Endothelial cell of umbilical vein (primary cell): ENCODE measurements around the gene RELN. TPM values are rescaled to one million over a fixed set of nuclear protein-coding genes. Genes with fewer than 3 reads are reported as not detected.

ENCODE experiments used
- BruUV-seq: library from RNA; stranded (reverse); fragments of 400-500 nt; replicated peaks from 2 replicates; lab custom pipeline; 2021; lab: Mats Ljungman, UMichigan
- CTCF ChIA-PET: fragments of 300-600, 350-600 bp; sonication (Branson Sonifier 250); formaldehyde crosslinking; loops from one replicate; lab custom pipeline; 2021; ENCODE audit warnings: antibody characterized with exemption, inconsistent platforms; lab: Charles Lee
- POLR2A ChIA-PET: fragments of 300-600, 350-600 bp; sonication (Branson Sonifier 250); formaldehyde crosslinking; loops from one replicate; lab custom pipeline; 2021; ENCODE audit warnings: antibody characterized with exemption, inconsistent platforms; lab: Charles Lee
- DNase-seq: peaks from one replicate; pipeline ENCODE4 v3.0.0-alpha.2; 2011; ENCODE audit warnings: low read depth, low spot score
- FAIRE-seq: peaks from 2 replicates; lab custom pipeline; 2011; peaks lifted over from hg19 to GRCh38; lab: Jason Lieb, UNC
- H2AFZ ChIP-seq: 2 replicates; pipeline ENCODE4 v1.6.0; 2012; ENCODE audit warnings: low read depth, low read length, control low read depth, inconsistent platforms
- H3K27ac ChIP-seq: 2 replicates; pipeline ENCODE4 v1.5.1; 2011; ENCODE audit warnings: low read depth, mild to moderate bottlenecking, control low read depth, low read length, moderate library complexity; ENCODE audit not compliant: insufficient read depth
- H3K27me3 ChIP-seq, 2 experiments: 2 replicates each; pipeline versions ENCODE4 v1.6.0 to v1.6.1; 2011; ENCODE audit warnings: low read length in 2 of 2, mixed read lengths in 1 of 2; ENCODE audit not compliant: control insufficient read depth in 2 of 2, insufficient read depth in 2 of 2
- H3K36me3 ChIP-seq, 2 experiments: 2 replicates in 1 of 2; 3 replicates in 1 of 2; pipeline ENCODE4 v1.5.1; 2011; ENCODE audit warnings: low read length in 2 of 2, mild to moderate bottlenecking in 1 of 2, moderate library complexity in 1 of 2; ENCODE audit not compliant: control insufficient read depth in 2 of 2, insufficient read depth in 2 of 2; ENCODE audit errors: extremely low read depth in 1 of 2
- H3K4me1 ChIP-seq: 3 replicates; pipeline ENCODE4 v1.5.1; 2011; ENCODE audit warnings: mild to moderate bottlenecking, low read length; ENCODE audit not compliant: control insufficient read depth, insufficient read depth; ENCODE audit errors: extremely low read depth
- H3K4me2 ChIP-seq: 2 replicates; pipeline ENCODE4 v1.6.1; 2011; ENCODE audit warnings: low read length, control low read depth, mixed read lengths; ENCODE audit not compliant: insufficient read depth
- H3K4me3 ChIP-seq, 3 experiments: fragments of 200-600 bp in 1 of 3; sonication (generic), shearing (Covaris generic) in 1 of 3; replicated peaks in 1 of 3; 2 replicates each; pipeline ENCODE4 v1.5.1; 2011 to 2016; ENCODE audit warnings: control low read depth in 3 of 3, low read length in 3 of 3, mild to moderate bottlenecking in 2 of 3, inconsistent platforms in 1 of 3, low read depth in 1 of 3, moderate library complexity in 1 of 3; ENCODE audit not compliant: insufficient read depth in 1 of 3
- H3K79me2 ChIP-seq: 2 replicates; pipeline ENCODE4 v1.6.0; 2012; ENCODE audit warnings: low read length, inconsistent platforms; ENCODE audit not compliant: control insufficient read depth, insufficient read depth
- H3K9ac ChIP-seq: replicated peaks from 2 replicates; pipeline ENCODE3; 2011; ENCODE audit warnings: low read length, control low read depth; ENCODE audit not compliant: insufficient read depth; ENCODE audit errors: extremely low read depth
- H3K9me1 ChIP-seq: replicated peaks from 3 replicates; pipeline ENCODE4 v1.6.0; 2011; ENCODE audit warnings: mild to moderate bottlenecking, low read length; ENCODE audit not compliant: control insufficient read depth, insufficient read depth; ENCODE audit errors: extremely low read depth
- H3K9me3 ChIP-seq: replicated peaks from 2 replicates; pipeline ENCODE4 v1.5.1; 2012; ENCODE audit warnings: low read length, inconsistent platforms; ENCODE audit not compliant: control insufficient read depth, insufficient read depth
- H4K20me1 ChIP-seq: replicated peaks from 2 replicates; pipeline ENCODE3; 2011; ENCODE audit warnings: mild to moderate bottlenecking, low read length; ENCODE audit not compliant: control insufficient read depth, insufficient read depth; ENCODE audit errors: extremely low read depth
- EZH2 ChIP-seq: IDR thresholded peaks from 2 replicates; pipeline ENCODE4 v1.6.1; 2012; ENCODE audit warnings: borderline replicate concordance, low read depth, mild to moderate bottlenecking, moderate library complexity, low read length, inconsistent platforms; ENCODE audit not compliant: severe bottlenecking
- FOS ChIP-seq: IDR thresholded peaks from 2 replicates; pipeline ENCODE4 v1.6.1; 2011; ENCODE audit warnings: mild to moderate bottlenecking, low read length, moderate library complexity, borderline replicate concordance; ENCODE audit not compliant: insufficient read depth
- GATA2 ChIP-seq: IDR thresholded peaks from 2 replicates; pipeline ENCODE4 v1.7.0; 2011; ENCODE audit warnings: low read depth, mild to moderate bottlenecking, moderate library complexity, mixed read lengths, low read length; ENCODE audit not compliant: insufficient read length, insufficient read depth
- JUN ChIP-seq: IDR thresholded peaks from 2 replicates; pipeline ENCODE4 v1.6.1; 2011; ENCODE audit warnings: borderline replicate concordance, low read depth; ENCODE audit not compliant: insufficient read length, insufficient read depth
- MYC ChIP-seq: IDR thresholded peaks from one replicate; pipeline ENCODE4 v1.6.1; 2011; ENCODE audit warnings: mild to moderate bottlenecking, low read depth, low read length
- POLR2A ChIP-seq: IDR thresholded peaks from 2 replicates; pipeline ENCODE4 v1.6.1; 2012; ENCODE audit warnings: low read depth, mild to moderate bottlenecking, control low read depth, low read length
- POLR2AphosphoS5 ChIP-seq: IDR thresholded peaks from 2 replicates; pipeline ENCODE4 v1.6.1; 2012; ENCODE audit warnings: low read depth, mild to moderate bottlenecking, control low read depth, low read length, moderate library complexity; ENCODE audit not compliant: insufficient read depth
- dilution Hi-C: fragments of 300-500 bp; cut with MboI; formaldehyde crosslinking; loops from one replicate; pipeline ENCODE4 v1.15.0; 2019; ENCODE audit warnings: low sequenced_read_pairs; ENCODE audit not compliant: extremely low pct_ligation_motif_present
- intact Hi-C: fragments of 100-400 bp; cut with micrococcal nuclease; formaldehyde crosslinking; loops from one replicate; pipeline ENCODE4 v1.10.0; 2022
- polyA plus RNA-seq, 4 experiments: library from polyadenylated mRNA; depleted of rRNA in 3 of 4; stranded (reverse) in 3 of 4; unstranded in 1 of 4; fragments of >200 nt; gene quantifications; 2 replicates each; pipeline versions ENCODE4 v1.2.1 to v1.2.3, GENCODE V29; 2011 to 2012; ENCODE audit warnings: missing spikeins in 1 of 4
- total RNA-seq: library from RNA; stranded (reverse); gene quantifications from 2 replicates; pipeline ENCODE4 v1.2.3, GENCODE V29; 2021
- TF ChIP-seq, protein P1 (sequence below): IDR thresholded peaks from 2 replicates; pipeline ENCODE4 v1.6.1; 2011; ENCODE audit not compliant: insufficient read depth, insufficient read length
- TF ChIP-seq, protein P2 (sequence below), 2 donors: IDR thresholded peaks; 1 replicate in 1 of 2; 2 replicates in 1 of 2; pipeline ENCODE4 v1.5.1; 2011; ENCODE audit warnings: low read length in 2 of 2, mild to moderate bottlenecking in 2 of 2, moderate library complexity in 2 of 2, control low read depth in 1 of 2, inconsistent platforms in 1 of 2, low read depth in 1 of 2; ENCODE audit not compliant: insufficient read depth in 1 of 2; ENCODE audit errors: extremely low read depth in 1 of 2

The RELN gene
- total and polyA plus RNA-seq, 2 donors (not counting 3 experiments of a cell fraction or from before 2014, with no cell fraction given), result 0.15 to 0.22 TPM

DNA sequence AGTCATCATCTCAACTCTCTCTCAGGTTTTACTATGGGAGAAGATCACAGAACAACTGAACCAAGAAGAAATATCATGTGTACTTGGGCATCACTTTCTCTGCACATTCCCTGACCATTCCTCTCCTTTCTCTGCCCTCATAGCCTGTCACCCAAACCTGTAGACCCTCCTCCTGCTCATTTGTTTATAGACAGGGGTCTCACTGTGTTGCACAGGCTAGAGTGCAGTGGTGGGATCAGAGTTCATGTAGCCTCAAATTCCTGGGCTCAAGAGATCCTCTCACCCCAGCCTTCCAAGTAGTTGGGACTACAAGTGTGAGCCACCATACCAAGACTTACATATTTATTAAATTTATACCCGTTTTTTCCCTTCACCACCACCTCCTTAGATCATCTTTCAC is 282.7 kb downstream of the RELN start:
- no peak for FAIRE-seq
- POLR2A ChIA-PET, result no interaction called here

More for the DNA sequence above, 282.7 kb downstream of the RELN start:
- Histone ChIP-seq H3K9me1 (no peaks in the 10 kb centered on the region), H3K4me3 (no peak overlapping the region), H3K9ac (no peak overlapping the region), H4K20me1 (no peaks in the 10 kb centered on the region), H3K36me3 (no peaks in the 10 kb centered on the region), H3K27ac (no peak overlapping the region), H3K79me2 (no peaks in the 10 kb centered on the region), H2AFZ (no peak overlapping the region), H3K4me1 (peaks cover 7% of the 10 kb centered on the region), H3K4me2 (no peak overlapping the region), H3K9me3 (no peaks in the 10 kb centered on the region), H3K27me3 (no peaks in the 10 kb centered on the region)
- TF ChIP-seq, protein P1, sequence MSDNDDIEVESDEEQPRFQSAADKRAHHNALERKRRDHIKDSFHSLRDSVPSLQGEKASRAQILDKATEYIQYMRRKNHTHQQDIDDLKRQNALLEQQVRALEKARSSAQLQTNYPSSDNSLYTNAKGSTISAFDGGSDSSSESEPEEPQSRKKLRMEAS, result no peak
- TF ChIP-seq MYC (no peak), POLR2AphosphoS5 (no peak), POLR2A (no peak), JUN (no peak), GATA2 (no peak), FOS (no peak), EZH2 (no peak)
- TF ChIP-seq, protein P2, sequence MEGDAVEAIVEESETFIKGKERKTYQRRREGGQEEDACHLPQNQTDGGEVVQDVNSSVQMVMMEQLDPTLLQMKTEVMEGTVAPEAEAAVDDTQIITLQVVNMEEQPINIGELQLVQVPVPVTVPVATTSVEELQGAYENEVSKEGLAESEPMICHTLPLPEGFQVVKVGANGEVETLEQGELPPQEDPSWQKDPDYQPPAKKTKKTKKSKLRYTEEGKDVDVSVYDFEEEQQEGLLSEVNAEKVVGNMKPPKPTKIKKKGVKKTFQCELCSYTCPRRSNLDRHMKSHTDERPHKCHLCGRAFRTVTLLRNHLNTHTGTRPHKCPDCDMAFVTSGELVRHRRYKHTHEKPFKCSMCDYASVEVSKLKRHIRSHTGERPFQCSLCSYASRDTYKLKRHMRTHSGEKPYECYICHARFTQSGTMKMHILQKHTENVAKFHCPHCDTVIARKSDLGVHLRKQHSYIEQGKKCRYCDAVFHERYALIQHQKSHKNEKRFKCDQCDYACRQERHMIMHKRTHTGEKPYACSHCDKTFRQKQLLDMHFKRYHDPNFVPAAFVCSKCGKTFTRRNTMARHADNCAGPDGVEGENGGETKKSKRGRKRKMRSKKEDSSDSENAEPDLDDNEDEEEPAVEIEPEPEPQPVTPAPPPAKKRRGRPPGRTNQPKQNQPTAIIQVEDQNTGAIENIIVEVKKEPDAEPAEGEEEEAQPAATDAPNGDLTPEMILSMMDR (IDR thresholded peaks at IDR 0.05; ENCODE audit: extremely low read depth in 1 of 2, insufficient read depth in 1 of 2, low read depth in 1 of 2, low read length in 2 of 2), result no peak
- no TSS peak for BruUV-seq
- intact Hi-C loops (no loop called here), dilution Hi-C loops (no loop called here)
- CTCF ChIA-PET, result no interaction called here
- DNase-seq, result no peak
